ENCODE results near the gene DERL3.
A peak's percentile ranks its signal among the peaks of the same experiment; 100 is the strongest.

Gene DERL3

DNA sequence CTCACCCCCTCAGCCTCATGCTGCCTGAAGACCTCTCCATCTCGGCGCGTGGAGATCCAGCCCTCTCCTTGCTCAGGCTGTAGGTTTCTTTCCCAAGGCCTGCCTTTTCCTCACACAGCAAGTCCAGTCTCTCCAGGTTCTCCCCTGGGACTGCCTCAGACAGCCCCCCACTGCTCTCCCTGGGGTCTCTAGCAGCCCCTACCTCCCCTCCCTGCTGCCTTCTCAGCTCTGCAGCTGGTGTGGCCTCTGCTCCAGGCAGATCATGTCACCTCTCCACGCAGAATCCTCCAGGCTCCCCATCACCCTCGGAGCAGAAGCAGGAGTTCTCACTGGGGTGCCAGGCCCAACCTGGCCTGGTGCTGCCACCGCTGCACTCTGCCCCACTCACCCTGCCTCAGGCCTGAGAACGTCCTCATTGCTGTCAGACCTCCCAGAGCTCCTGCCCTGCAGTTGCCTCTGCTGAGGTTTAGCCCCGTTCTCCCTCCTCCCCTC lies 36.9 kb downstream of the DERL3 start:
- DNase-seq (ENCODE audit: low read depth), result no peak

DNA sequence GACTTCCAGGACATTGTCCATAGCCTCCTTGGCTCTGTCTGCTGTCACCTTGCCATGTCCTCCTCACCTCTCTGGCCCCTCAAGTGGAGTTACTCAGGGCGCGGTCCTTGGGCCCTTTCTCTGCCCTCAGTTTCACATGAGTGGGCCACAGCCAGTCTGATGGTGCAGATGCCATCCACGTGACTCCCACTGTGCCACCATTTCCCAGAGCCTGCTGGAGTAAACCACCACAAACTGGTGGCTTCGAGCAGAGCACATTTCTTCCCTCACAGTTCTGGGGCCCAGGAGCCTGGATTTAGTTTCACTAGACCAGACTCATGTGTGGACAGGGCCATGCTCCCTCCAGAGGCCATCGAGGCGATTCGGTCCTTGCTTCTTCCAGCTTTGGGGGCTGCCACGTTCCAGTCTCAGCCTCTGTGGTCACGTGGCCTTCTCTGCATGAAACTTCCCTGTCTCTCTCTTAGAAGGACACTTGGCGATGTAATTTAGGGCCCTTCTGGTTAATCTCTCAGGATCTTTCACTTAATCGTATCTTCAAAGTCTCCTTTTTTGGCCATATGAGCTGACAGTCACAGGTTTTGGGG lies 37.5 kb downstream of the DERL3 start:
- no peak for DNase-seq (ENCODE audit: low read depth)

DNA sequence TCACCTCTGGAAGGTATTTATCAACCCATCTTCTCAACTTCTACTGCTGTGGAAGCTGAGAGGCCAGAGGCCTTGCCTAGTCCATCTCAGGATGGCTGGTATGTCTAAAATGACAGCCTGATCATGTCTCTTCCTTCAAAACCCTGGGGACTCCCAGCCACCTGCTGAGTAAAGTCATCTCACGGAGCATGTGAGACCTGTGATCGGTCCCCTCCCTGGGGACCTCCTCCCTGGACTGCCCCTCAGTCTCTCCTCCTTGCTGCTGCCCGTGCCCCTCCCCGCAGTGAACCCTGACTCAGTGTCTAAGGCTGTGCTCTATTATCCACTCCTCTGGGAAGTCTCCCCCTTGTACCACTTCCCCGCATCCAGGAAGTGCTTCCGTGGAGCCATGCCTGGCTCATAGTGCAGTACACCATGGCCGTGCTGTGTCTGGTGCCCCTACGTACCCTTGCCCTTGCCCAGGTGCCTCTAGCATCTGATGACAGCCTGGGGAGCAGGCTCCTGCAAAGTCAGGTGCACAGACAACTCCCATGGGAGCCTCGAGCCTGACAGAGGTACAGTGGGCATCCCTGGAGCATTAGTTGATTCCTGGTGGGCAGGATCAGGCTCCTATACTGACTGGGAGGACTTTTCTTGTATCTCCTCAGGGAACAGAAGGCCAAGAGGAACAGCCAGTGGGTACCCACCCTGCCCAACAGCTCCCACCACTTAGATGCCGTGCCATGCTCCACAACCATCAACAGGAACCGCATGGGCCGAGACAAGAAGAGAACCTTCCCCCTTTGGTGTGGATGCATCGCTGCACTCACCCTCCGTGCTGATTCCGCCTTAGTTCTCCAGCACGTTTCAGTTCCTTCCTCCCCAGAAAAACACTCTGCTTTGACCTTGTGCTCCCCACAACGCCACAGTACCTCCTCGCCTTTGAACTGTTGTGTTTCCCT lies 38.2 kb downstream of the DERL3 start:
- no peak for DNase-seq (ENCODE audit: low read depth)

DNA sequence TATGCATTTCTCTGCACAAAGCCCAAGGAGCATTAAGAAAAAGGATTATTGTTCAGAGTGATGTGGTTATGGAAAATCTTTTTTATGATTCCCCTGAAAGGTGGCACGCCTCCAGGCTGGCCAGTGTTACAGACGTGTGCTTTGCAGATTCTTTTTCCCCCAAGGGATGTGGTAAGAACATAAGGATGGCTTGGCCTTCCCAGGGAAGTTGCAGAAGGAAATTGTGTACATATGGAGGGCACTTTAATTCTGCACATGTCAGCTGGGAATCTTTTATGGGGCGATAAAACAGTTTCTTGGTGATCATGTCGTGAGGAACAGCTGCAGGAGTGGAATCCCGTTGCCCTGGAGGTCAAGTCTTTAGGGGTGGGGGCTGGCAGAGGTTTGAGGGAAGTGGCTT lies 42.3 kb downstream of the DERL3 start:
- DNase-seq (ENCODE audit: low read depth), result no peak

DNA sequence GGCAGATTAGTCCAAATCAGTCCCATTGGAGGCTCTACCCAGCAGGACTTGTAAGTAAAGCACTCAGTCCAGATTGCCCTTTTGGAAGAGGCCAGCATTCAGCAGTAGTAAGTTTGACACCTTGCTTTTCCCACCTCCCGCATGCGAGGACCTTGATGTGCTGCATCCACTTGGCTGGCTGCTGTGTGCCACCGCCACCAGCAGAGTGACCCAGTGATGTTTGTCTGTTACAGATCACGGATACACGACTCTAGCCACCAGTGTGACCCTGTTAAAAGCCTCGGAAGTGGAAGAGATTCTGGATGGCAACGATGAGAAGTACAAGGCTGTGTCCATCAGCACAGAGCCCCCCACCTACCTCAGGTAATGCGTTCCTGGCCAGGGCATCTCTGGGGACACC lies 45.5 kb downstream of the DERL3 start:
- no peak for DNase-seq (ENCODE audit: low read depth)

DNA sequence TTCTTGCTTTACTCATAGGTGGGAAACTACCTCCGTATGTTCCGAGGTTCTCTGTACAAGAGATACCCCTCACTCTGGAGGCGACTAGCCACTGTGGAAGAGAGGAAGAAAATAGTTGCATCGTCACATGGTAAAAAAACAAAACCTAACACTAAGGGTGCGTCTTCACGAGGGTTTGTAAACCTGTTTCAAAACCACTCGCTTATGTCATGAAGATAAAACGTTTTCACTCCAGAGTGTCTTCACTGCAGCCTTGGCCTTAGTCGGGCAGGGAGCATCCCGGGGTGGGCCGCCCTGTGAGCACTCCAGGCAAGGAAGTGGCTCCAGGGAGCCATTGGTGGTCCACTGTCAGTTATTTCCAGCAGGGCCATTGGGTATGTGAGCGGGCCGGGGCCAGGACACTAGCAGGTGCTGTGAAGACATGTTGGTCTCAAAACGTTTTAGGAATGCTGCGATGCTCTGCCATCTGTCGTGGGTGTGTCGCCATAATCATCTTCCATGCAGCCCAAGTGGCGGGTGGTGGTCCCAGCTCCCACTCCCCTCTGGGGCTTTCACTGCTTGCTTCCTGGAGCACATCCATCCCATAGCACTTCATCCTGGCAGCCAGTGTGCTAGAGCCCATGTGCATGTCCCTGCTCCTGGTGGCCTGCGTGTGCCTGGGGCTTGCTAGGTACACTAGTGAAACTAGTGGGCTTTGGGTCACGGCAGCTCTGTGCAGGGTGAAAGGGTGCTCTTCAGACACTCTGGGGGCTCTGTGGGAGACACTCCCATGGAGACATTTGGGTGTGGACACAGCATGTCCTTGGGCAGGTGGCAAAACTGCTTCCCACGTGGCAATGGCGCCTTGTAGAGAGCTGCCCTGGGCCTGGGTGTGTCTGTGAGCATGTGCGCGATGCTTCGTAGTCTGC lies 46.8 kb downstream of the DERL3 start:
- DNase-seq (ENCODE audit: low read depth), result no peak

DNA sequence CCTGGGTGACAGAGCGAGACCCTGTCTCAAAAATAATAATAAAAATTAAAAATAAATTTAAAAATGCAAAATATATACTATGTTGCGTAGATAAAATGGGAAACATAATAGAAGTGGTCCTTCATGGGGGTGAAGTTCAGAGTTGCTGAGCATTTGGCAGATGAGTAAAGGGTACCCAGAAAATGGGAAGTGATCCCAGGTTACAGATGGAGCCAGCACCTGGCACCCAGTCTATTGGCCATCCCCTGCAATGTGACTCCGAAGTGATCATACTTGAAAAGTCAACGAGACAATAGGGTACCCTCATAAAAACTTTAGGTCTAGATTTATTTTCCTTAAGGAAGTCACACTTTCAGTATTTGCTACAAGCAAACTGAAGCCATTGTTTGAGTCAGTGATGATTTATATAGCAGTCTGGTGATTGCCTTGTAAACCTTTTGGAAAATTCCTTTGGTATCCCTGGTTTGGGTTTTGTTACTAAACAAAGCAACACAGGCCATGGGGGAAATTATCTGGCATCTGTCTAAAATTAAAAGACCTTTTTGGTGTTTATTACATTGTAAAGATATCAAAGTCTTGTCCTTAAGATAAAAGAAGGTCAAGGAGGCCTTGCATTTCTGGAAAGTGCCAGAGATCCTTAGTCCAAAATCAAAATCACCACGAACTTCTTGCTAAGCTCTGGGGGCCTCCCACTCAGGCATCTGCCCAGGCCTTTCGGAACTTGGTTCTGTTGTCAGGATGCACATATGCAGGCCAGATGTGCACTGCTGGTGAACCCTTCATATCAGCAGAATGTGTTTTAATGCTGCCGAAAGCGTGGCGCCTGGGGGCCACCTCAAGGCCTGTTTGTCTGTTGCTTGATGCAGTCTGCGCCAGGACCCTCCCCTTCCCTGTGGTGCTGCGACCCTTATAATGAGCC lies 47.7 kb downstream of the DERL3 start:
- no peak for DNase-seq (ENCODE audit: low read depth)

DNA sequence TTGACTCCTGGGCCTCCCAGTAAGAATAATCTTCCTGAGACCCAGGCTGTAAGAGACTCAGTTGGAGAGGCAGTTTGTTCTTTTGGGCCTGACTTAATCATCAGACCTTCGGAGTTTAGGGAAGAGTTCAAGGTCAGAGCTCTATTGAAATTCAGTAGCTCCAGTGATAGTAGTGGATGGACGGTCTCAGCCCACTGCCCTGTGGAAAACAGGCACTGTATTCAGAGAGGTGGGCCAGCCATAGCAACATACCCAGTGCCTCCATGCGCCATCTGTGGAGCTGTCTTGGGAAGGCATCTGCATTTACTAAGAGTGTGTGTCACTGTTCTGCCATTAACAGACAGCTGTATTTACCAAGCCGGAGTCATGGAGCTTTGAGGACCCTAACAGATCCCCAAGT lies 49.2 kb downstream of the DERL3 start:
- no peak for DNase-seq (ENCODE audit: low read depth)

DNA sequence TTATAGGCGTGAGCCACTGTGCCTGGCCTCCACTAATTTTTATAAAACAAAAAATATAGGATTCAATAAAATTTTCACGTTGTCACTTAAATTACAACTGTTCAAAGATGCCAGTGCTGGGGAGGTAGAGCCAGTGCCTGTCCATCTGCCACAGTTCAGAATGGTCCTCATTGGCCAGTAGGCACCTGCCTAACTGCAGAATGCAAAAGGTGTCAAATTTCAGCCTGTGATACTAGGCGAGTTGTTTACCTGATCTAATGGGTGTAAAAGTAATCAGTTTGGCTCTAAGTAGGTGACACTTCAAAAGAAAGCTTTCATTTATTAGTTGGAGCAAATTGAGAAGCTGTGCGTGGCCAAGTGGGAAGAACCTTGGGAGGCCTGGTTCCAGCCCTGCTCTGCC lies 49.7 kb downstream of the DERL3 start:
- no peak for DNase-seq (ENCODE audit: low read depth)

DNA sequence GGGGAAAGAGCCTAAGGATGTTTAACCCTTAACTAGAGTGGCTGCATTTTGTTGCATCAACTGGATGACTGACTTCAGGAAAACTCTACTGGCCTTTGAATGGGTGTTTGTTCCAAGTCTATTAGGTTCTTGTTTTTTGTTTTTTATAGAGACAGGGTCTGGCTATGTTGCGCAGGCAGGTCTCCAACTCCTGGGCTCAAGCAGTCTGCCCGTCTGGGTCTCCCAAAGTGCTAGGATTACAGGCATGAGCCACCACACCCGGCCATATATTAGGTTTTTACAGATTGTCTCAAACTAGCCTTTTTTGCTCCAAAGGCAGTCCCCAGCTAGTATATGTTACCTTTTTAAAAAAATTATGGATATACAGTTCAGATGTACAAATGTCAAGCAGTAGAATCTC lies 50.9 kb downstream of the DERL3 start:
- DNase-seq (ENCODE audit: low read depth), result no peak

DNA sequence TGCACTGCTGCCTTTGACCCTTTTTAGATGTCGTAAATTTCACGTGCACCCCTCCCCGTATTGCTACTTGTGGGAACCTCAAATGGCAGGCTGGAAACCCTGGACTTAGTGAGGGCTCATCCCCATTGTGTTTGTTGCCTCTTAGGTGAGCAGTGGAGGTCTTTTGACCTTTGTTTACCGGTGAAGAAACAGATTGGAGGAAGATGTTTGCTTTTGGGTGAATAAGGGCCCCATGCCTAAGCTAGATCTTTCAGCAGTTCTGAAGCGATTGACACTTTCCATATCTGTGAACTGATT lies 51.3 kb downstream of the DERL3 start:
- DNase-seq (ENCODE audit: low read depth), result no peak

DNA sequence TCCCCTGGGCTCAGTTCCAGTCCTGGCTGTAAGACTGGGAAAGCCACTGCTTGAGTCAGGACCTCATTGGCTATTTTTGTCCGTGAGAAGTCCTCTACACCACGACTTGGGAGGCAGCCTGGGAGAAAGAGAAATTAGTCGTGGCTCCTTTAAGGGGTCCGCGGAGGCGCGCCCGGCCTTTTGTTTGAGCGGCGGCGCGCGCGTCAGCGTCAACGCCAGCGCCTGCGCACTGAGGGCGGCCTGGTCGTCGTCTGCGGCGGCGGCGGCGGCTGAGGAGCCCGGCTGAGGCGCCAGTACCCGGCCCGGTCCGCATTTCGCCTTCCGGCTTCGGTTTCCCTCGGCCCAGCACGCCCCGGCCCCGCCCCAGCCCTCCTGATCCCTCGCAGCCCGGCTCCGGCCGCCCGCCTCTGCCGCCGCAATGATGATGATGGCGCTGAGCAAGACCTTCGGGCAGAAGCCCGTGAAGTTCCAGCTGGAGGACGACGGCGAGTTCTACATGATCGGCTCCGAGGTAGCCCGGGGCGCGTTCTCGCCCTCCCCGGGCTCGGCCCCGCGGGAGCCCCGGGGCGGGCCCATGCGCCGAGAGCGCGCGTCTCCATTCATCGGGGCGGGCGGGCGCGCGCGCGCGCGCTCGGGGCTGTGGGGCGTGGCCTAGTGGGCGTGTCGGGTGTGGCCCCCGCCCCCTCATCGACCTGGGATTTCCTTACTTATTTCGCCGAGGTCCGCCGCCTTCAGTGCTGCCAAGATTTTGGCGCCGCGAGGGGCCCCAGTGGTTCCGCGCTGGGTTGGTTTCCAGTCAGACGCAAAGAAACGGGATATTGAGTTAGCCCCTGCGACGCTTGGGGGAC lies 51.8 kb downstream of the DERL3 start, which contains the start of gene SMARCB1:
Gene SMARCB1, plus strand, starts transcription at position 215 of the 848 bp plus-strand sequence. Its CDS starts 204 bp downstream, at position 419.
- peak; percentile 87 for DNase-seq (ENCODE audit: low read depth)

DNA sequence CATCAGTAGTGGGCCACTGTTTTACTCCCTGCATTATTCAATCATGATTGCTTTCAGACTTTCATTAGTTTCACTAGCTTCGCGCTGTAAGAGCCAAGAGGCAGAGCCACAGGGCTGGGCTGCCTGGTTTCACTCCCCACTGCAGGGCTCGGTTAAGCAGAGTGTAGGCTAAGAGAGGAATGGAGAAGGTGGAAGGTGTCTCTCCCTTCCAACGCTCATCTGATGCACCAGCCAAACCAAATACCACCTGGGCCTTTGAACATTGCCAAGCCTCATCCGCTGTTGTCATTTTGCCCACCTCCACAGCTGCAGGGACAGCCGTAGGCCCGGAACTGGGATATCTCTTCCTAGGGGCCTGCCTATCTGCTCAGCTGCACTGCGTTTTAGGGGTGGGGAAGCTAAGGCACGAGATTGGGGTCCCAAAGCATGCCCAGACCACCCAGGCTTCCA lies 52.5 kb downstream of the DERL3 start:
- no peak for DNase-seq (ENCODE audit: low read depth)

Data from stimulated activated CD8-positive, alpha-beta memory T cell treated with anti-CD3 and anti-CD28 coated beads, Interleukin-15, amount 100 ng/mL, for 1 hour (primary cell).